Gastrocnemius medialis (tissue), 4 donors: ENCODE results near the gene RALGAPA1. TPM values are rescaled to one million over a fixed set of nuclear protein-coding genes. Genes with fewer than 3 reads are reported as not detected.

Experiments used
- ATAC-seq, 2 donors: fragments of 150-250 bp; one replicate each; pipeline ENCODE4 v1.9.1; 2016
- DNase-seq, 2 donors: peaks; one replicate each; pipeline ENCODE4 v3.0.0-alpha.2; 2019
- H3K27ac ChIP-seq, 4 donors: fragments of 200-600 bp; sonication (generic); 1 replicate in 1 of 4; 2 replicates in 3 of 4; pipeline ENCODE4 v1.5.1; 2016 to 2018; ENCODE audit warnings: mild to moderate bottlenecking in 2 of 4, moderate library complexity in 1 of 4
- H3K27me3 ChIP-seq, 3 donors: fragments of 200-600 bp; sonication (generic) in 2 of 3; 1 replicate in 1 of 3; 2 replicates in 2 of 3; pipeline versions ENCODE4 v1.5.1 to v1.6.0; 2016 to 2019; ENCODE audit warnings: mild to moderate bottlenecking in 1 of 3, moderate library complexity in 1 of 3
- H3K36me3 ChIP-seq, 2 donors: fragments of 200-600 bp; sonication (generic) in 1 of 2; one replicate each; pipeline ENCODE4 v1.5.1; 2017 to 2018
- H3K4me1 ChIP-seq, 2 donors: fragments of 200-600 bp; sonication (generic) in 1 of 2; one replicate each; pipeline ENCODE4 v1.5.1; 2016 to 2017; ENCODE audit warnings: mild to moderate bottlenecking in 2 of 2
- H3K4me3 ChIP-seq, 4 donors: fragments of 200-600 bp; sonication (generic) in 3 of 4; 1 replicate in 1 of 4; 2 replicates in 3 of 4; pipeline ENCODE4 v1.5.1; 2016 to 2019; ENCODE audit warnings: mild to moderate bottlenecking in 2 of 4
- H3K9me3 ChIP-seq, 3 donors: fragments of 200-600 bp; sonication (generic) in 2 of 3; 1 replicate in 1 of 3; 2 replicates in 2 of 3; pipeline ENCODE4 v1.5.1; 2016 to 2019
- POLR2A ChIP-seq, 2 donors: fragments of 450-650 bp; IDR thresholded peaks; one replicate each; pipeline ENCODE4 v1.6.1; 2017; ENCODE audit warnings: antibody characterized with exemption in 2 of 2, mild to moderate bottlenecking in 2 of 2, moderate library complexity in 2 of 2
- in situ Hi-C, 4 donors: fragments of 200-750 bp; cut with MboI; loops; one replicate each; pipeline versions ENCODE4 v1.15.0 to v1.8.0; 2017; ENCODE audit warnings: low sequenced_read_pairs in 4 of 4
- intact Hi-C: fragments of 100-400 bp; cut with DNase I; formaldehyde crosslinking; loops from one replicate; pipeline ENCODE4 v1.15.1; 2023; ENCODE audit warnings: low total_unique reads
- total RNA-seq, 4 donors: library from RNA; depleted of rRNA; stranded (reverse); fragments of >200 nt; gene quantifications; one replicate each; pipeline versions ENCODE4 v1.1.0 to v1.2.3, GENCODE V29; 2016
- TF ChIP-seq, protein P1 (sequence below), 5 experiments: fragments of 450-650 bp in 3 of 5; fragments of 200-600 bp in 2 of 5; sonication (generic) in 2 of 5; IDR thresholded peaks in 4 of 5; conservative IDR thresholded peaks in 1 of 5; 1 replicate in 4 of 5; 2 replicates in 1 of 5; pipeline ENCODE4 v1.5.1; 2016 to 2019; ENCODE audit warnings: antibody characterized with exemption in 5 of 5, mild to moderate bottlenecking in 3 of 5, moderate library complexity in 3 of 5

RALGAPA1 gene
- total RNA-seq, 4 donors from 2014 or later, result 26.0 to 55.9 (median 30.2) TPM

DNA sequence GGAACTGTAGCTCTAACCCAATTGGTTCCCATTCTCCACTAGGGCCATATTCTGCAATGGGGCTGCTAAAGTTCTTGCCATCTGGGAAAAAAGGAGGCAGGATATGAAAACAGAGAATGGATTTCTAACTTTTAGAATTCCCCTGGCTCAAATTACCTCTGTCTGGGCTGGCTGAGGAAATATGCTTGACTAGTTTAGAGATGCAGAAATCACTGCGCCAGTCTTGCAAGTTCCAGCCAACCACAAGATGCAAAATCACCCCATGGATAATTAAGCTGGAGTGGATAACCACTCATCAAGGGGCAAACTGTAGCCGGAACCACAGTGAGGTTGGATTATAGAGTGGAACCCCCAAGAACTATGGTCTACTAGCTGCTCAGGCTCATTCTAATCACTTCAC, 126.3 kb downstream of the RALGAPA1 start:
- no peak overlapping the region for H3K27ac ChIP-seq
- intact Hi-C loops, result no loop called here
- no peak for ATAC-seq

DNA sequence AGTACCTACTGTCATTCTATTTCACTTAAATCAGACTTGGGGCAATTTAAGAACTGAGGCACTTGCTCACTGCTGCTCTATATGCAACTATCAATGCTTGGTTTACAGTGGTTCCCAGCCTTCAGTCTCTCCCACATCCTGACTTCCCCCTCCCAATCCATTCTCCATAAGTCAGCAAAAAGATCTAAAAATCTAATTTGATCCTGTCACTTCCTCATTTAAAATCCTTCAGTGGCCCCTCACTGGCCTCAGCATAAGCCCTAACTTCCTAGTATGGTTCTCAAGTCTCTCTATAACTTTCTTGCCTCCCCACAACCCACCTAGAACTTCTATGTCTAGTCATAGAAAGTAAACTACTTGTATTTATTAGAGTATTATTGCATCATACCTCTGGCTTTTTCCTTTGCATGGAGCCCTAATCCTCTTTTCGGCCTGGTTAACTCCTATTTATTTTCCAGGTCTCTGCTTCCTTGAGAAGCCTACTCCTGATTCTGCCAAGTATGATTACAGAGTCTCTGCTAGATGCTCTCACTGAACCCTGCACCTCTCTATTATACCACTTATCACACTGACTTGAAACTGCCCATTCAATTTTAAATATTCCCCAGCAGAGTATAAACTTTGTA, 130.6 kb downstream of the RALGAPA1 start:
- Histone ChIP-seq H3K27ac (no peak overlapping the region), H3K9me3 (no peaks in the 10 kb centered on the region), H3K4me1 (no peaks in the 10 kb centered on the region), H3K4me3 (no peak overlapping the region), H3K36me3 (peaks cover 0 to 48% of the 10 kb centered on the region in 2 donors), H3K27me3 (no peaks in the 10 kb centered on the region)
- no peak for TF ChIP-seq POLR2A (IDR thresholded peaks at IDR 0.05)
- TF ChIP-seq, protein P1, sequence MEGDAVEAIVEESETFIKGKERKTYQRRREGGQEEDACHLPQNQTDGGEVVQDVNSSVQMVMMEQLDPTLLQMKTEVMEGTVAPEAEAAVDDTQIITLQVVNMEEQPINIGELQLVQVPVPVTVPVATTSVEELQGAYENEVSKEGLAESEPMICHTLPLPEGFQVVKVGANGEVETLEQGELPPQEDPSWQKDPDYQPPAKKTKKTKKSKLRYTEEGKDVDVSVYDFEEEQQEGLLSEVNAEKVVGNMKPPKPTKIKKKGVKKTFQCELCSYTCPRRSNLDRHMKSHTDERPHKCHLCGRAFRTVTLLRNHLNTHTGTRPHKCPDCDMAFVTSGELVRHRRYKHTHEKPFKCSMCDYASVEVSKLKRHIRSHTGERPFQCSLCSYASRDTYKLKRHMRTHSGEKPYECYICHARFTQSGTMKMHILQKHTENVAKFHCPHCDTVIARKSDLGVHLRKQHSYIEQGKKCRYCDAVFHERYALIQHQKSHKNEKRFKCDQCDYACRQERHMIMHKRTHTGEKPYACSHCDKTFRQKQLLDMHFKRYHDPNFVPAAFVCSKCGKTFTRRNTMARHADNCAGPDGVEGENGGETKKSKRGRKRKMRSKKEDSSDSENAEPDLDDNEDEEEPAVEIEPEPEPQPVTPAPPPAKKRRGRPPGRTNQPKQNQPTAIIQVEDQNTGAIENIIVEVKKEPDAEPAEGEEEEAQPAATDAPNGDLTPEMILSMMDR (IDR thresholded peaks at IDR 0.05 in 4 of 5, conservative IDR thresholded peaks at IDR 0.05 in 1 of 5), result no peak
- in situ Hi-C loops (no loop called here), intact Hi-C loops (no loop called here)
- ATAC-seq (no peak), DNase-seq (no peak)

More for the DNA sequence above, 126.3 kb downstream of the RALGAPA1 start:
- H3K9me3 ChIP-seq, result no peaks in the 10 kb centered on the region
- peaks cover 0 to 19% of the 10 kb centered on the region in 2 donors for H3K36me3 ChIP-seq
- no peak for DNase-seq
- H3K27me3 ChIP-seq, result no peaks in the 10 kb centered on the region
- H3K4me3 ChIP-seq, result no peak overlapping the region
- no peaks in the 10 kb centered on the region for H3K4me1 ChIP-seq
- TF ChIP-seq, protein P1 (IDR thresholded peaks at IDR 0.05 in 4 of 5, conservative IDR thresholded peaks at IDR 0.05 in 1 of 5), result no peak
- no peak for TF ChIP-seq POLR2A (IDR thresholded peaks at IDR 0.05)
- in situ Hi-C loops, result no loop called here

DNA sequence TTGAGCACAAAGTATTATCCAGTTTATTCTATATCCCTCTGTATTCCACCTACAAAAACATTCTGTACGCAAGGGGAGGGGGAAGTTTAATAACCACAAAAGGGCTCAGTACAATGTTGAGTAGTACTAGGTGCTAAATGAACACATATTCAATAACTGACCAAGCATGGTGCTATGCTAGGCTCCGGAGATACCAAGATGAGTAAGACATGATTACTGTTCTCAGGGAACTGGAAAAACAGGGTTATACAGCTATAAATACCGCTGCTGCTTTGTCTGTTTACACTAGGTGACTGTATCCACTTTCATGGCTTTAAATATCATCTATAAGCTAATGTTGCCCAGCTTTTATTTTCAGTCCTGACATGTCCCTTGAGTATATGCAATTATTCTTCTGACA, 139.3 kb downstream of the RALGAPA1 start:
- Histone ChIP-seq H3K27me3 (no peaks in the 10 kb centered on the region), H3K4me1 (peaks cover 0 to 3% of the 10 kb centered on the region in 2 donors), H3K9me3 (no peaks in the 10 kb centered on the region), H3K27ac (peak overlapping the region in 3 of 4 donors; percentile 48 to 68 (median 63)), H3K4me3 (no peak overlapping the region), H3K36me3 (peaks cover 0 to 36% of the 10 kb centered on the region in 2 donors)
- peak in 1 of 2 donors; percentile 93 for ATAC-seq
- in situ Hi-C loops (no loop called here), intact Hi-C loops (no loop called here)
- TF ChIP-seq, protein P1 (IDR thresholded peaks at IDR 0.05 in 4 of 5, conservative IDR thresholded peaks at IDR 0.05 in 1 of 5), result no peak
- no peak for TF ChIP-seq POLR2A (IDR thresholded peaks at IDR 0.05)
- no peak for DNase-seq

DNA sequence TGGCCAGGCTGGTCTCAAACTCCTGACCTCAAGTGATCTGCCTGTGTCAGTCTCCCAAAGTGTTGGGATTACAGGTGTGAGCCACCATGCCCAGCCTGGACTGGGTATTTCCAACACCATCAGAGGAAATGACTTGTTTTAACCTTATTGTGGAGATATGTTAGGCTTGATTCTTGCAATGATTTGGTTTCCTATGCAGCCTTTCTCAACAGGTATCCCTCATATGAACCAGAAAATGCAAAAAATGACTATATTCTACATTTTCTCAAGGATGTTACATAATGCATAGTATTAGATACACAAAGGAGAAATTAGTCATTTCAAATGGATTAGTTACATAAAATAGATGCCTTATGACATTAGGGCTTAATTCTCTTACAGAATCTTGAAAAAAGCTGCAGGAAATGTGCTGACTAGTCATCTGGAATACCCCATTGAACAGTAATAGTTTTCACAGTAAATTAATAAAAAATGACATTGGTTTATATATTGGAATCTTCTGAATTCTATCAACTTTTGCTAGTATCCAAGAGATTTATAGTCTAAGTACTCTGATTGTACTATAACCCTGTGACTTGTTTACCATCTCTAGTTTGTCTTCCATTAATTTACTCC, 142.6 kb downstream of the RALGAPA1 start:
- in situ Hi-C loops (no loop called here), intact Hi-C loops (no loop called here)
- ATAC-seq (no peak), DNase-seq (no peak)
- TF ChIP-seq, protein P1 (IDR thresholded peaks at IDR 0.05 in 4 of 5, conservative IDR thresholded peaks at IDR 0.05 in 1 of 5), result no peak
- no peak for TF ChIP-seq POLR2A (IDR thresholded peaks at IDR 0.05)
- Histone ChIP-seq H3K9me3 (no peaks in the 10 kb centered on the region), H3K4me3 (no peak overlapping the region), H3K27me3 (no peaks in the 10 kb centered on the region), H3K27ac (no peak overlapping the region), H3K4me1 (peaks cover 0 to 3% of the 10 kb centered on the region in 2 donors), H3K36me3 (peaks cover 0 to 20% of the 10 kb centered on the region in 2 donors)
